SK-N-MC (cell line): ENCODE results near the gene GRID2.
"Not testable (repeated sequence)": the region's sequence is repeated elsewhere in the genome, so short reads cannot be mapped to it uniquely, and the experiment has no call there.

Experiments used
- DNase-seq: peaks from one replicate; pipeline ENCODE4 v3.0.0-alpha.2; 2011; ENCODE audit warnings: low read depth, low spot score
- H3K27ac ChIP-seq: fragments of 200-600 bp; sonication (generic); 2 replicates; pipeline ENCODE4 v1.5.1; 2016; ENCODE audit warnings: mixed run types
- H3K36me3 ChIP-seq: fragments of 200-600 bp; sonication (generic); 2 replicates; pipeline ENCODE4 v1.6.1; 2017; ENCODE audit warnings: antibody characterized with exemption, low read length, mixed read lengths; ENCODE audit not compliant: insufficient read depth
- H3K4me3 ChIP-seq: fragments of 200-600 bp; sonication (generic); 2 replicates; pipeline ENCODE4 v1.5.1; 2016
- H3K9ac ChIP-seq: fragments of 200-600 bp; sonication (generic); 2 replicates; pipeline ENCODE4 v1.8.0; 2017; ENCODE audit warnings: mixed run types, mixed read lengths; ENCODE audit not compliant: insufficient read length
- H3K9me3 ChIP-seq: fragments of 200-600 bp; sonication (generic); 2 replicates; pipeline ENCODE4 v1.6.1; 2017; ENCODE audit warnings: low read depth, mild to moderate bottlenecking, antibody characterized with exemption, low read length, moderate library complexity, mixed read lengths
- EZH2 ChIP-seq: fragments of 200-600 bp; sonication (generic); IDR thresholded peaks from one replicate; pipeline ENCODE4 v1.6.1; 2017; ENCODE audit warnings: antibody characterized with exemption
- FOXP2 ChIP-seq: optimal IDR thresholded peaks from 2 replicates; pipeline ENCODE3; 2011; ENCODE audit warnings: mild to moderate bottlenecking, moderate library complexity; ENCODE audit not compliant: insufficient read depth; ENCODE audit errors: extremely low read length, control extremely low read depth
- POLR2AphosphoS5 ChIP-seq: IDR thresholded peaks from 2 replicates; pipeline ENCODE4 v1.6.1; 2012; ENCODE audit warnings: mild to moderate bottlenecking, low read depth, low read length, borderline replicate concordance

Gene GRID2

DNA sequence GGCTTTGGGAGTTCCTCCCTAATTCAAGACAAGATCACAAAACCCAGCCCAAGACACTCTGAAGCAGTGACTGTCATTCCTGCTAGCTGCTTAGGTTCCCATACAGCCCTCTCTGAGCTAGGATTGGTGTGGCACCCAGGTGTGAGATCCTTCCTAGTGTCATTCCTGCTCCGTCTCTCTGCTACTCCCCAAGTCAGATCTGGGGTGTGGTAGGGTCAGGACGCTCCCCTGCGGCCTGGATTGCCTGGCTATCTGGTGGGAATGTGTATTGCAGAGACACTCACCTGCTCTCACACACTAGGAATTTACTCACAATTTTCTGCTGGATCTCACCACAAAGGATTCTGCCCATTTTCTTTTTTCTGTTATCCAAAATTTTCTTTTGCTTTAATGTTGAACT lies 964.0 kb downstream of the GRID2 start:
- no peaks in the 10 kb centered on the region for H3K9me3 ChIP-seq
- no peak overlapping the region for H3K27ac ChIP-seq
- no peak overlapping the region for H3K4me3 ChIP-seq
- H3K9ac ChIP-seq: no peak overlapping the region
- TF ChIP-seq POLR2AphosphoS5 (no peak), FOXP2 (no peak), EZH2 (no peak)
- no peak for DNase-seq
- H3K36me3 ChIP-seq: no peaks in the 10 kb centered on the region

- TF ChIP-seq FOXP2 (no peak), EZH2 (no peak), POLR2AphosphoS5 (no peak)
- Histone ChIP-seq H3K9ac (no peak overlapping the region), H3K4me3 (no peak overlapping the region), H3K9me3 (no peaks in the 10 kb centered on the region), H3K27ac (no peak overlapping the region), H3K36me3 (no peaks in the 10 kb centered on the region)
- DNase-seq: no peak
These were observed 981.6 kb downstream of the GRID2 start for GRCh38 chr4:93285346-93285745.

- TF ChIP-seq POLR2AphosphoS5: no peak
- TF ChIP-seq FOXP2: no peak
- TF ChIP-seq EZH2: no peak
- H3K9me3 ChIP-seq: no peaks in the 10 kb centered on the region
- no peaks in the 10 kb centered on the region for H3K36me3 ChIP-seq
- no peak overlapping the region for H3K27ac ChIP-seq
- H3K9ac ChIP-seq: no peak overlapping the region
- DNase-seq: no peak
- H3K4me3 ChIP-seq: no peak overlapping the region
These were observed 985.5 kb downstream of the GRID2 start for GRCh38 chr4:93289241-93289640.

GRCh38 chr4:93289831-93290230 lies 986.1 kb downstream of the GRID2 start:
- DNase-seq: no peak
- no peak overlapping the region for H3K4me3 ChIP-seq
- H3K9me3 ChIP-seq: no peaks in the 10 kb centered on the region
- H3K9ac ChIP-seq: no peak overlapping the region
- TF ChIP-seq FOXP2 (no peak), EZH2 (no peak), POLR2AphosphoS5 (no peak)
- H3K27ac ChIP-seq: no peak overlapping the region
- H3K36me3 ChIP-seq: no peaks in the 10 kb centered on the region

GRCh38 chr4:93299118-93299517 lies 995.4 kb downstream of the GRID2 start:
- TF ChIP-seq EZH2 (no peak), FOXP2 (no peak), POLR2AphosphoS5 (no peak)
- Histone ChIP-seq H3K36me3 (no peaks in the 10 kb centered on the region), H3K9me3 (no peaks in the 10 kb centered on the region), H3K9ac (no peak overlapping the region), H3K4me3 (no peak overlapping the region), H3K27ac (no peak overlapping the region)
- DNase-seq: no peak

- H3K9me3 ChIP-seq, H3K27ac ChIP-seq, H3K4me3 ChIP-seq, H3K9ac ChIP-seq, DNase-seq, H3K36me3 ChIP-seq: not testable (repeated sequence)
These were observed 997.2 kb downstream of the GRID2 start for GRCh38 chr4:93300780-93301555.

DNA sequence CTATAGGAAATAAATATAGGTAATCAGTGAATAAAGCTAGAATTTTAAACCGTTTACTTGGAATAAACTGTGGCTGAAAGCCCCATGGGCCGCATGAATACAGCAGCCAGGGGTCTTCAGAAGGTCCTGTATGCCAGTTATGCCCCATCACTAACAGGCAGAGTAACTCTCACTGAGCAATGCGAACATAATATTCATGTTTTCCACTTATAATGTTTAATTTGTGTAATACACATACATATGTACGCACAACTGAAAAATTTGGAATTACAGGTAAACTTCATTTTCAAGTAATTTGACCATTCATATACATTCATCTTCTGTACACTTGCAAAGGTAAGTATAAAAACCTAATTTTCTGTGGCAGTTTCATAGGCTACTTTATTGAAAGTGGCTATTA lies 998.5 kb downstream of the GRID2 start:
- Histone ChIP-seq H3K36me3 (no peaks in the 10 kb centered on the region), H3K9me3 (no peaks in the 10 kb centered on the region), H3K27ac (no peak overlapping the region), H3K4me3 (no peak overlapping the region), H3K9ac (no peak overlapping the region)
- TF ChIP-seq EZH2: no peak
- TF ChIP-seq FOXP2: no peak
- TF ChIP-seq POLR2AphosphoS5: no peak
- DNase-seq: no peak

GRCh38 chr4:93303440-93303839 lies 999.7 kb downstream of the GRID2 start:
- DNase-seq: no peak
- H3K4me3 ChIP-seq: no peak overlapping the region
- no peak for TF ChIP-seq POLR2AphosphoS5
- H3K27ac ChIP-seq: no peak overlapping the region
- H3K9ac ChIP-seq: no peak overlapping the region
- H3K36me3 ChIP-seq: no peaks in the 10 kb centered on the region
- H3K9me3 ChIP-seq: no peaks in the 10 kb centered on the region

- no peak overlapping the region for H3K4me3 ChIP-seq
- TF ChIP-seq EZH2 (no peak), POLR2AphosphoS5 (no peak), FOXP2 (no peak)
- no peaks in the 10 kb centered on the region for H3K9me3 ChIP-seq
- DNase-seq: no peak
- H3K9ac ChIP-seq: no peak overlapping the region
- no peak overlapping the region for H3K27ac ChIP-seq
- H3K36me3 ChIP-seq: no peaks in the 10 kb centered on the region
These were observed 1008.5 kb downstream of the GRID2 start for GRCh38 chr4:93312299-93312698.
